CD4-positive, alpha-beta memory T cell (primary cell): ENCODE results near the gene AFAP1L1. TPM values are rescaled to one million over a fixed set of nuclear protein-coding genes. Genes with fewer than 3 reads are reported as not detected.

Experiments used
- CTCF ChIA-PET: fragments of 350-600 bp; sonication (Branson Sonifier 250); formaldehyde crosslinking; loops from one replicate; lab custom pipeline; 2021; ENCODE audit warnings: inconsistent platforms; ENCODE audit not compliant: partially characterized antibody; lab: Charles Lee
- POLR2A ChIA-PET: fragments of 350-600 bp; sonication (Branson Sonifier 250); formaldehyde crosslinking; loops from one replicate; lab custom pipeline; 2021; ENCODE audit not compliant: partially characterized antibody; lab: Charles Lee
- DNase-seq, 5 donors: peaks; one replicate each; pipeline versions ENCODE4 v3.0.0 to v3.0.0-alpha.2; 2020 to 2022; ENCODE audit warnings: mixed read lengths in 1 of 5
- H3K27ac ChIP-seq: one replicate; pipeline ENCODE4 v1.7.0; 2013; ENCODE audit warnings: low read depth, low read length
- H3K27me3 ChIP-seq: 2 replicates; pipeline ENCODE4 v1.7.0; 2013; ENCODE audit warnings: mild to moderate bottlenecking, low read length, moderate library complexity; ENCODE audit not compliant: insufficient read depth
- H3K36me3 ChIP-seq: 2 replicates; pipeline ENCODE4 v1.7.0; 2013; ENCODE audit warnings: mild to moderate bottlenecking, low read length, moderate library complexity; ENCODE audit not compliant: insufficient read depth
- H3K4me1 ChIP-seq: 2 replicates; pipeline ENCODE4 v1.7.0; 2013; ENCODE audit warnings: mild to moderate bottlenecking, low read length, moderate library complexity; ENCODE audit not compliant: insufficient read depth
- H3K4me3 ChIP-seq, 2 donors: one replicate each; pipeline ENCODE4 v1.7.0; 2013; ENCODE audit warnings: low read length in 2 of 2, mild to moderate bottlenecking in 1 of 2
- H3K9me3 ChIP-seq, 2 donors: one replicate each; pipeline ENCODE4 v1.7.0; 2013; ENCODE audit warnings: low read length in 2 of 2, control low read depth in 1 of 2; ENCODE audit not compliant: control insufficient read depth in 1 of 2
- H3K27ac Mint-ChIP-seq, 7 donors: one replicate each; pipeline ENCODE4 v1.8.0; 2020 to 2021; ENCODE audit warnings: mixed read lengths in 7 of 7, mild to moderate bottlenecking in 6 of 7, inconsistent platforms in 3 of 7, moderate library complexity in 3 of 7
- H3K27me3 Mint-ChIP-seq, 2 donors: one replicate each; pipeline ENCODE4 v1.8.0; 2020 to 2021; ENCODE audit warnings: mixed read lengths in 2 of 2
- H3K36me3 Mint-ChIP-seq, 2 donors: one replicate each; pipeline ENCODE4 v1.8.0; 2020 to 2021; ENCODE audit warnings: mixed read lengths in 2 of 2, inconsistent platforms in 1 of 2, mild to moderate bottlenecking in 1 of 2
- H3K4me1 Mint-ChIP-seq, 4 donors: one replicate each; pipeline ENCODE4 v1.8.0; 2020 to 2021; ENCODE audit warnings: mixed read lengths in 4 of 4, mild to moderate bottlenecking in 1 of 4
- H3K4me3 Mint-ChIP-seq, 8 donors: one replicate each; pipeline ENCODE4 v1.8.0; 2020 to 2021; ENCODE audit warnings: mixed read lengths in 8 of 8, mild to moderate bottlenecking in 7 of 8, moderate library complexity in 6 of 8, inconsistent platforms in 3 of 8
- H3K9me3 Mint-ChIP-seq, 8 donors: one replicate each; pipeline ENCODE4 v1.8.0; 2020 to 2021; ENCODE audit warnings: mixed read lengths in 8 of 8, mild to moderate bottlenecking in 5 of 8, inconsistent platforms in 3 of 8, moderate library complexity in 1 of 8
- intact Hi-C: fragments of 100-400 bp; cut with micrococcal nuclease; formaldehyde crosslinking; loops from one replicate; pipeline ENCODE4 v1.15.1; 2023
- polyA plus RNA-seq, 2 donors: library from polyadenylated mRNA; unstranded; fragments of 300-500 nt; fragmentation: Illumina TruSeq; gene quantifications; one replicate each; pipeline ENCODE4 v1.2.3, GENCODE V29; 2021
- total RNA-seq, 2 experiments: library from RNA; stranded (reverse); gene quantifications; one replicate each; pipeline ENCODE4 v1.2.3, GENCODE V29; 2021

AFAP1L1 gene
- total and polyA plus RNA-seq, 4 experiments from 2014 or later, result not detected

- intact Hi-C loops, result no loop called here
- no peaks in the 10 kb centered on the region for H3K36me3 Mint-ChIP-seq
- Histone ChIP-seq H3K4me3 (no peak overlapping the region), H3K27me3 (peaks cover 4% of the 10 kb centered on the region), H3K9me3 (no peaks in the 10 kb centered on the region), H3K36me3 (no peaks in the 10 kb centered on the region), H3K4me1 (no peaks in the 10 kb centered on the region), H3K27ac (no peak overlapping the region)
- no peaks in the 10 kb centered on the region for H3K9me3 Mint-ChIP-seq
- H3K27ac Mint-ChIP-seq, result no peak overlapping the region
- no peak for DNase-seq
- H3K27me3 Mint-ChIP-seq, result peaks cover 7 to 22% of the 10 kb centered on the region in 2 donors
- ChIA-PET CTCF (no interaction called here), POLR2A (no interaction called here)
- H3K4me1 Mint-ChIP-seq, result no peaks in the 10 kb centered on the region
- H3K4me3 Mint-ChIP-seq, result no peak overlapping the region
These were observed 11.3 kb downstream of the AFAP1L1 start for GRCh38 chr5:149282966-149283332.

DNA sequence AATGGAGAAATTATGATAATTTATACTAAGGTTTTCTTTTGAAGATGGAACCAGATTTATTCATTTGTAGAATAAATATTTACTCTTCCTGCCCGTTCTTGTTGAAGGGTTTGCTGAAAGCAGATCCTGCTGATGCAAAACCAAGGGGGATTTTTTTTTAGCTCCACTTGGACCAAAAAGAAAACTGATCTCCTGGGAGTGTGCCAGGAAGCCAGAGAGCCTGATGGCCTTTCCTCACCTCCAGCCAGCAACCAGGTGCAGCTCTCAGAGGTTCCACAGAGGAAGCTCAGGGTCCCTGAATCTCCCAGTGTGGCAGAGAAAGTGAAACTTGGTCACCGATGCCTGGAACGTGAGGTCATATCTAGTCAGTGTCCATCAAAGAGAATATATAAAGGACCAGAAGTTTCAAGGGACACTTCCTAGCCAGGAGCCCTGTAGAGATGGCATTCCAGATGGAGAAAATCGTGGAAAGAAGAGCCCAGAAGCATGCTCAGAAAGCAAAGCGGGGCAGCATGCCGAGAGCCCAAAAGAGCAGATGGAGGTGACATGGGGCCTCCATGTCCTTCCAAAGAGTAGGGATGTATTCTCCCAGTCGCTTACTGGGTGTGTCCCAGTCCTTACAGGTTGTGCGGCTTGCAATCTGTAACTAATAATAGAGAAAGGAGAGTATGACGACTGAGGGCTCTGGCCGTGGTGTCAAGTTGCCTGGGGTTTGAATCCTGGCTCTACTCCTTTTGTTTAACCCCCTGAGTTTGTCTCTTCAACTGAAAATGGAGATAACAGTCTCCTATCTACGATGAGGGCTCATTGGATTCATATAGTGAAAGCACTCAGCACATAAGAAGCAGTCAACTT, 12.2 kb downstream of the AFAP1L1 start:
- DNase-seq, result no peak
- H3K27me3 ChIP-seq, result peaks cover 4% of the 10 kb centered on the region
- intact Hi-C loops, result no loop called here
- no peak overlapping the region for H3K27ac Mint-ChIP-seq
- ChIA-PET CTCF (no interaction called here), POLR2A (no interaction called here)
- H3K4me1 Mint-ChIP-seq, result no peaks in the 10 kb centered on the region
- H3K4me3 Mint-ChIP-seq, result no peak overlapping the region
- H3K27me3 Mint-ChIP-seq, result peaks cover 5 to 19% of the 10 kb centered on the region in 2 donors
- H3K27ac ChIP-seq, result no peak overlapping the region
- H3K9me3 ChIP-seq, result no peaks in the 10 kb centered on the region
- no peak overlapping the region for H3K4me3 ChIP-seq
- H3K36me3 Mint-ChIP-seq, result no peaks in the 10 kb centered on the region
- no peaks in the 10 kb centered on the region for H3K9me3 Mint-ChIP-seq
- H3K4me1 ChIP-seq, result no peaks in the 10 kb centered on the region
- H3K36me3 ChIP-seq, result no peaks in the 10 kb centered on the region

DNA sequence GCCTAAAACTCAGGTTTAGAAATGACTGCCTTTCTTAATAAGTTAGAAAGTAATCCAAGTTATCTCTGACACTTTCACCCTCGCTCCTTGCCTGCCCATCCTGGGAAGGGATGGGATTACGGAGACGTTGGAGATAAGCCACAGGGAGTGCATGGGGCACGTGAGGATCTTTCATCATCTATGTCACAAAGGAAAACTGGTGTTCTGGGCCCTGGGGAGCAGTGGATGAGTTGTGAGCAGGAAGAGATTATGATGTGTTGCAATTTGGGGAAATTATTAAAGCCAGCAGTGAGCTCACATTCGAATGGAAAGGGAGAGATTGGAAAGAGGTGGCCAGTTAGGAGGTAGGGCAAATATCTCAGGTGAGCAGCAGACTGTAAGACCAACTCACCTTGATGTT, 12.8 kb downstream of the AFAP1L1 start:
- no peak overlapping the region for H3K4me3 Mint-ChIP-seq
- H3K9me3 Mint-ChIP-seq, result no peaks in the 10 kb centered on the region
- peaks cover 5 to 19% of the 10 kb centered on the region in 2 donors for H3K27me3 Mint-ChIP-seq
- H3K36me3 Mint-ChIP-seq, result no peaks in the 10 kb centered on the region
- ChIA-PET CTCF (no interaction called here), POLR2A (no interaction called here)
- Histone ChIP-seq H3K4me3 (no peak overlapping the region), H3K27me3 (peaks cover 4% of the 10 kb centered on the region), H3K4me1 (no peaks in the 10 kb centered on the region), H3K9me3 (no peaks in the 10 kb centered on the region), H3K36me3 (no peaks in the 10 kb centered on the region), H3K27ac (no peak overlapping the region)
- intact Hi-C loops, result no loop called here
- DNase-seq, result no peak
- no peaks in the 10 kb centered on the region for H3K4me1 Mint-ChIP-seq
- no peak overlapping the region for H3K27ac Mint-ChIP-seq

DNA sequence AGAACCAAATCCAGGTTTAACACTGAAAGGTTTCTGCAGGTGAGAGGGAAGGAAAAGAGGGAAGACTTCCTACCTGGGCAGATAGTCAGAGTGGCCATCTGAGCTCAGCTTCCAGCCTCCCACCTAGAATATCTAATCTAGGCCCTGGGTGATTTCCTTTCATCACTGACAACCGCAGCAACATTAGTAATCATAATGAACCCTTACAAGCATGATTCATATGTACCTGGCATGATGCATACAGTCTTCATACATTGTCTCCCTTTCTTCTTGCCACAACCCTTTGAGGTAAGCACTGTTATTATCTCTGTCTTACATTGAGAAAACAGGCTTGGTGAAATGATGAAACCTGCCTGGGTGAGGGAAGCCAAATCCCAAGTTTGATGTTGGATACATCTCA, 13.5 kb downstream of the AFAP1L1 start:
- Mint-ChIP-seq H3K36me3 (no peaks in the 10 kb centered on the region), H3K27me3 (peaks cover 5 to 15% of the 10 kb centered on the region in 2 donors), H3K9me3 (no peaks in the 10 kb centered on the region), H3K27ac (no peak overlapping the region), H3K4me3 (no peak overlapping the region), H3K4me1 (no peaks in the 10 kb centered on the region)
- intact Hi-C loops, result no loop called here
- H3K27ac ChIP-seq, result no peak overlapping the region
- H3K4me3 ChIP-seq, result no peak overlapping the region
- no peak for DNase-seq
- CTCF ChIA-PET, result no interaction called here
- no peaks in the 10 kb centered on the region for H3K36me3 ChIP-seq
- H3K4me1 ChIP-seq, result no peaks in the 10 kb centered on the region
- H3K27me3 ChIP-seq, result peaks cover 4% of the 10 kb centered on the region
- POLR2A ChIA-PET, result no interaction called here
- no peaks in the 10 kb centered on the region for H3K9me3 ChIP-seq

DNA sequence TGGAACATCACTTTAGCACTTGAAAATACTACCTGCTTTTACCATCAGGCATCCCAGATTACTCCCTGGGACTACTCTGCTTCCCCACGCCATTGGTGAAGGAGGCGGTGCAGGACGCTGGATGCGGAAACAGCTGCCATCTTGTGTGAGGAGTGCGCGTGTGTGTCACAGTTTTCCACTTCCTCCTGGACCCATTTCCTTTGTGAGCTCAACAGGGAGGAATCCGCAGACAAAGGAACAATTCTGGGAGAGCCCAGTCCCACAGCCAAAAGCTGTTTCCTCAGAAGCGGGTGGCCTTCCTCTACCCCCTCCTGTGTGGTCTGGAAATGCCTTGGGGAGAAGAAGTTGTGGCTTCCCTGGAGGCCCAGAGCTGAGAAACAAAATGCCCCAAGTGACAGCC, 16.8 kb downstream of the AFAP1L1 start:
- Histone ChIP-seq H3K9me3 (no peaks in the 10 kb centered on the region), H3K4me1 (no peaks in the 10 kb centered on the region), H3K36me3 (no peaks in the 10 kb centered on the region), H3K27ac (no peak overlapping the region), H3K27me3 (peaks cover 4% of the 10 kb centered on the region), H3K4me3 (no peak overlapping the region)
- H3K27me3 Mint-ChIP-seq, result peaks cover 2 to 6% of the 10 kb centered on the region in 2 donors
- intact Hi-C loops, result no loop called here
- H3K4me1 Mint-ChIP-seq, result no peaks in the 10 kb centered on the region
- H3K4me3 Mint-ChIP-seq, result no peak overlapping the region
- H3K27ac Mint-ChIP-seq, result no peak overlapping the region
- no peaks in the 10 kb centered on the region for H3K9me3 Mint-ChIP-seq
- ChIA-PET POLR2A (no interaction called here), CTCF (interaction anchor here (1.2 kb wide), 1 partner anchor 558 kb away, joined by 3 read pairs; no protein-coding TSS in a partner anchor)
- H3K36me3 Mint-ChIP-seq, result no peaks in the 10 kb centered on the region
- no peak for DNase-seq

DNA sequence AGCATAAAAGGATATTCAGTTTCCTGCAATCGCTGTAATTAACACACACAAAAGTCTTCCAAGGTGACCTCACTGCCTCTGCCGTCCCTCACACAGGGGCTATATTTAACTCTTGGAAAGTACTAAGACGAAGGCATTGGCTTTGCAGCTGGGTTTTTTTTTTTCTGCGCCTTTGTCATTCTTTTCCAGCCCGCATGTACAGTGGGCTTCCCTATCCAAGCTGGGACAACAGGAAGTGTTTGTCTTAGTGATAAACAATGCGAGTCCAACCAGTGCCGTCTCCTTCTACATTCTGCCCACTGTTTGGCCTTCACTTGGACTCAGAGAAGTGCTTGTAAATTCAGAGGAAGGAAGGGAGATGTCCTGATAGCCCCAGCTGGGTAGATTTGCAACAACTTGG, 17.6 kb downstream of the AFAP1L1 start:
- H3K4me3 ChIP-seq, result no peak overlapping the region
- Mint-ChIP-seq H3K4me3 (no peak overlapping the region), H3K27ac (no peak overlapping the region), H3K4me1 (no peaks in the 10 kb centered on the region), H3K9me3 (no peaks in the 10 kb centered on the region), H3K27me3 (peaks cover 2% of the 10 kb centered on the region in 2 donors), H3K36me3 (no peaks in the 10 kb centered on the region)
- intact Hi-C loops, result no loop called here
- DNase-seq, result no peak
- no peaks in the 10 kb centered on the region for H3K4me1 ChIP-seq
- CTCF ChIA-PET, result no interaction called here
- H3K27me3 ChIP-seq, result no peaks in the 10 kb centered on the region
- H3K9me3 ChIP-seq, result no peaks in the 10 kb centered on the region
- no peak overlapping the region for H3K27ac ChIP-seq
- H3K36me3 ChIP-seq, result no peaks in the 10 kb centered on the region
- POLR2A ChIA-PET, result no interaction called here

DNA sequence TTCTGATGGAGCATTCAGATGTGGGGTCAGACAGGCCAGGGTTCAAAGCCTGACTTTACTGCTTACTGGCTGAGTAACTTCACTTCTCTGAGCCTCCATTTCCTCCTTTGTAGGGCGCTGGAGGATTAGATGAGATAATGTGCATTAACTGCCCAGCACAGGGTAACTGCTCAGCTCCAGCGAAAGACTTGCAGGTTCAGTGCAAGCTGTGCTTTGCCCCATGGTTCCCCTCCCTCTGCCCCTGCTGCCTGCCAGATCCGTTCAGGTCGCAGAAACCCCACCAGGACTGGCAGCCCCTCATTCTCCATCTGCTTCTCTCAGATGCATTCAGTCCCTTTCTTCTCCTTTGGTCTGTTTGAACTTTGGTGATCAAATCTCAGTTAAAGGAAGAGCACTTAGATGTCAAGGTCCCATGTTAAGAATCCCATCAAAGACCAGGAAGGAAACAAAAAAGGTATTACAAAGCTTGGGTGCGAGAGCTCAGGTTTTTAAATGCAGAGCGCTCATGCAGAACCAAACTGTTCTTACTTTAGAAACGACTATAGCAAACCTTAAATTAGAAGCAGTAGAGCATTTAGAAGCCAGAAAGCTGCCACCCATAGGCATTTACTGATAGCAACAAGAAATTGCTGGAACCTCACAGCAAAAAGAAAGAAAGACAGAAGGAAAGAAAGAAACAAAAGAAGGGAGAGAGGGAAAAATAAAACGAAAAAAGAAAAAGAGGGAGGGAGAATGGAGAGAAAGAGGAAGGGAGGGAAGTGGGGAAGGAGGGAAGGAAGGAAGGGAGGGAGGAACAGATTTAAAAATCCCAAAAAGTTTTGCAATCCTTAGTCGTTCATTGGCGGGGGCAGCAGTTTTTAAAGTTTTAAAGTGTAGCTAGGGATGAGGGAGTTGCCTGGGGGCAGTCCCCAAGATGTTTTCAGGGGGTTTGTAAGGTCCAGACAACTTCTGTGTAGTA, 23.5 kb downstream of the AFAP1L1 start:
- peaks cover 9 to 11% of the 10 kb centered on the region in 2 donors for H3K27me3 Mint-ChIP-seq

More for the DNA sequence above, 23.5 kb downstream of the AFAP1L1 start:
- no peaks in the 10 kb centered on the region for H3K36me3 Mint-ChIP-seq
- no peak for DNase-seq
- H3K4me3 Mint-ChIP-seq, result peak overlapping the region in 3 of 8 donors; percentile 1 to 40 (median 17)
- ChIA-PET POLR2A (no interaction called here), CTCF (interaction anchor here (0.6 to 1.4 kb wide), 3 partner anchors 20 to 77 kb away, joined by 3 to 4 read pairs (median 3); no protein-coding TSS in a partner anchor)
- H3K27ac ChIP-seq, result no peak overlapping the region
- H3K9me3 ChIP-seq, result no peaks in the 10 kb centered on the region
- no peaks in the 10 kb centered on the region for H3K9me3 Mint-ChIP-seq
- peaks cover 6 to 8% (median 7%) of the 10 kb centered on the region in 4 donors for H3K4me1 Mint-ChIP-seq
- no peak overlapping the region for H3K4me3 ChIP-seq
- H3K27me3 ChIP-seq, result peaks cover 3% of the 10 kb centered on the region
- intact Hi-C loops, result no loop called here
- no peak overlapping the region for H3K27ac Mint-ChIP-seq
- H3K36me3 ChIP-seq, result no peaks in the 10 kb centered on the region
- H3K4me1 ChIP-seq, result peaks cover 9% of the 10 kb centered on the region
